ENCODE data around the gene CRYBB3. TPM values are rescaled to one million over a fixed set of nuclear protein-coding genes. Genes with fewer than 3 reads are reported as not detected.
"Not testable (repeated sequence)": the region's sequence is repeated elsewhere in the genome, so short reads cannot be mapped to it uniquely, and the experiment has no call there.

CRYBB3 gene
- total RNA-seq, 4 donors from 2014 or later = not detected

- Histone ChIP-seq H3K36me3 (no peaks in the 10 kb centered on the region), H3K9me3 (no peaks in the 10 kb centered on the region), H3K27me3 (no peaks in the 10 kb centered on the region), H3K27ac (no peak overlapping the region), H3K4me3 (no peak overlapping the region), H3K4me1 (no peaks in the 10 kb centered on the region)
- no peak for TF ChIP-seq POLR2A (IDR thresholded peaks at IDR 0.05)
- peak in 2 of 4 experiments; percentile 49 to 56 for TF ChIP-seq CTCF (IDR thresholded peaks at IDR 0.05)
- peak in 1 of 2 donors; percentile 27 for DNase-seq
- intact Hi-C loops (cut with DNase I; ENCODE audit: low total_unique reads) = no loop called here
These were observed 36.1 kb downstream of the CRYBB3 start for GRCh38 chr22:25235547-25236290.

- H3K36me3 ChIP-seq = no peaks in the 10 kb centered on the region
- H3K27ac ChIP-seq = no peak overlapping the region
- no peaks in the 10 kb centered on the region for H3K4me1 ChIP-seq
- intact Hi-C loops (cut with DNase I; ENCODE audit: low total_unique reads) = no loop called here
- no peaks in the 10 kb centered on the region for H3K9me3 ChIP-seq
- no peaks in the 10 kb centered on the region for H3K27me3 ChIP-seq
- H3K4me3 ChIP-seq = no peak overlapping the region
- TF ChIP-seq POLR2A (IDR thresholded peaks at IDR 0.05) (no peak), CTCF (IDR thresholded peaks at IDR 0.05) (no peak)
- DNase-seq = no peak
These were observed 36.8 kb downstream of the CRYBB3 start for GRCh38 chr22:25236417-25236816.

- H3K27me3 ChIP-seq = no peaks in the 10 kb centered on the region
- H3K4me3 ChIP-seq = no peak overlapping the region
- no peaks in the 10 kb centered on the region for H3K36me3 ChIP-seq
- intact Hi-C loops (cut with DNase I; ENCODE audit: low total_unique reads) = no loop called here
- H3K9me3 ChIP-seq = no peaks in the 10 kb centered on the region
- TF ChIP-seq CTCF (IDR thresholded peaks at IDR 0.05) (no peak), POLR2A (IDR thresholded peaks at IDR 0.05) (no peak)
- DNase-seq = no peak
- no peak overlapping the region for H3K27ac ChIP-seq
- no peaks in the 10 kb centered on the region for H3K4me1 ChIP-seq
These were observed 37.8 kb downstream of the CRYBB3 start for GRCh38 chr22:25237503-25237902.

- H3K9me3 ChIP-seq; DNase-seq; H3K36me3 ChIP-seq; H3K27me3 ChIP-seq; H3K4me1 ChIP-seq; intact Hi-C loops (cut with DNase I; ENCODE audit: low total_unique reads); H3K27ac ChIP-seq; H3K4me3 ChIP-seq: not testable (repeated sequence)
These were observed 38.4 kb downstream of the CRYBB3 start for GRCh38 chr22:25238058-25238457.

GRCh38 chr22:25255169-25255568 is 55.5 kb downstream of the CRYBB3 start:
- H3K4me1 ChIP-seq; H3K36me3 ChIP-seq; H3K27me3 ChIP-seq; DNase-seq; H3K9me3 ChIP-seq; H3K4me3 ChIP-seq; H3K27ac ChIP-seq; intact Hi-C loops (cut with DNase I; ENCODE audit: low total_unique reads): not testable (repeated sequence)

Small RNA genes within 50 kb of the gene (small RNA-seq; reads per million reads assigned to genes)
- not detected for gene Z99916.2

Other genes with a start within 250 kb of the CRYBB3 start
- 10 to 100 TPM in 2 of 4 donors, 1 to 10 TPM in 2; 7.6 to 26.1 (median 16.7) TPM for gene KIAA1671, start 247.1 kb upstream of the CRYBB3 start, total RNA-seq
- gene CRYBB2, start 19.8 kb downstream of the CRYBB3 start, total RNA-seq = not detected

Measured in uterus (tissue), 4 donors.